NCI-H2107 (cell line): Measurements from ENCODE around the gene IQGAP1.

Experiments used
- DNase-seq: peaks from one replicate; lab custom pipeline; 2025; lab: John Stamatoyannopoulos, UW

IQGAP1 gene

GRCh38 chr15:90531147-90531546, 143.1 kb downstream of the IQGAP1 start:
- DNase-seq = no peak

DNA sequence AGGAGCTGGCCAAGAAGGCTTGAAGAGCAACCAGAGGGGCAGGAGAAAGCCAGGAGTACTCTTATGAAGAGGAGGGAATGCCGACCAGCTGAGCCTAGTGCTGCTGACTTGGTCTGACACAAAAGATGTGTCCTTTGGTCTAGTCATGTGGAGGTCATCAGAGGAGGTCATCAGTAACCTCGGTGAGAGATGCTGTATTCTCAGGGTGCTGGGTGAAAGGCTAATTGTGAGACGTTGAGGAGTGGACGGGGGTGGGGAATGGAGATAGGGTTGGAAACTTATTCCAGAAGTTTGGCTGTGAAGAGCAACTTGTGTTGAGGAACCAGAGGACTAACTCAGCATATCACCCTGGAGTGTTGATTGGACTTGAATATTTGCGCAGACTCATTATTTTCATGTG, 147.2 kb downstream of the IQGAP1 start:
- no peak for DNase-seq

DNA sequence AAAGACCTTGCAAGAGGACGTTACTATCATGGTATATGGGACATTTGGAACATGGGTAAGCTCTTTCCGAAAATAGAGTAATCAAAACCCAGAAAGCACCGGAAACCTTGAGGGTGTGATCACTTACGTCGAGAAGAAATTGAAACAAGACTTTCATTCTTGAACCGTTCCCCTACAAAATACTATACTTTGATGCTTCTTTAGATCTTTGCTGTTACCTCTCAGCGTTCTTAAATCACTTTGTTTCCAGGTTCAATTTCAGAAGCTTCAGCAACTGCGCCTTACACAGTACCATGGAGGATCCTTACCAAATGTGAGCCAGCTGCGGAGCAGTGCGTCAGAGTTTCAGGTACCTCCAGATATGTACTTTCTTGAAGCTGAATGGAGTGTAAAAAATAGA, 151.7 kb downstream of the IQGAP1 start:
- DNase-seq = no peak

DNA sequence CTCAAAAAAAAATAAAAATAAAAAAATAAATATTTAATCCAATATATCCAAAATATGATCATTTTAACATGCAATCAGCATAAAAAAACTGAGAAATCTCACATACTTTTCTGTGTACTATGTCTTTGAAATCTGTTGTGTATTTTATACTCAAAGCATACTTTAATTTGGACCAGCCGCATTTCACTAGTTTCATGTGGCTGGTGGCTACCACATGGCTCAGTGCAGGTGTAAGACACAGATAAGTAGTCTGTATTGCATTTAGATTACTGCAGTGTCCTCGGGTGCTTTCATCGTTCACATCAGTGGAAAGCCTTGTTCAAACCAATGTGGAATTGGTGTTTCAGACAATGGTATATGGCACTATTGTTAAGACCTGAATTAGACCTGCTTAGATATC, 152.7 kb downstream of the IQGAP1 start:
- no peak for DNase-seq

DNA sequence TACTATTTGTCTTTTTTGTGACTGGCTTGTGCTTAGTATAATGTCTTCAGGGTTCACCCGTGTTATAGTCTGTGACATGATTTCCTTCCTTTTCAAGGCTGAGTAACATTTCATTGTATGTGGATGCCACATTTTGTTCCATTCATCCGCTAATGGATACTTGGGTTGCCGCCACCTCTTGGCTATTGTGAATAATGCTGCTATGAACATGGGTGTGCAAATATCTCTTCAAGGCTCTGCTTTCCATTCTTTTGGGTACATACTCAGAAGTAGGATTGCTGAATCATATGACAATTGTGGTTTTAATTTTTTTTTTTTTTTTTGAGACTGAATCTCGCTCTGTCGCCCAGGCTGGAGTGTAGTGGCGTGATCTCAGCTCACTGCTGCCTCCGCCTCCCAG, 157.1 kb downstream of the IQGAP1 start:
- DNase-seq = no peak

DNA sequence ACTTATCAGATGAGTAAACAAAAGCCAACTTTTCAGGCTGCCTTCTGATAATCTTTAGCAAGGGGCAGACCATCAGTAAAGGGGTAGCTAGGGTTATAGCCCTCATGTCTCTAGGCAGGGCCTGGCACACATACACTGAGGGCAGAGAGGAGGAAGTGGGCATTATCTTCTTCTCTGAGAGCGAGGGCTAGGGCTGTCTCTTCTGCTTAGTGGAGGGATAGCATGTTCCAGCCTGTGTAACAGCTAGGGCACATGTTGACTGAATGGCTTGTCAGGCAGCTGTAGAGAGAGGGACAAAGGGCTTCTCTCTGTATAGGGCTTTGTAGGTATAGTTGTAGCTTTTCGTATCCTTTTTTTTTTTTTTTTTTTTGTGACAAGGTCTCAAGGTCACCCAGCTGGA, 159.5 kb downstream of the IQGAP1 start:
- no peak for DNase-seq

DNA sequence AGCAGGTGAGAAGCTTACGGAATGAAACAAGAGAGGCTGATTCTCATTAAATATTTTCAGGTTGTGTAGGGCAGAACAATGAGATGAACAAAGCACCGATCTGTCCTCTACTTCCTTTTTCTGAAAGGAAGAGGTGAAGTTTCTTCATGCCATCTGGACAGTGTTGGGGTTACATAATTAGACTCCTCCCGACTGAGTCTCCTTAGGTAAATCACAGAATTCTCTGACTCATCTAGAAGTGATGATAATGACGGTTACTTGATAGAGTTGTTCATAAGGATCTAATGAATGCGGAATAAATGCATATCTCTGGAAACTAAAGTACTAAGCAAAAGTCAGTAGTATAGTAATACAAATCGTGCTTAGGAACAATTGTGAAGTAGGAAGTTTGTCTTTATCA, 162.9 kb downstream of the IQGAP1 start:
- no peak for DNase-seq
